GM18502 (cell line): ENCODE data around the gene GNAI2.
"Not testable (repeated sequence)": the region's sequence is repeated elsewhere in the genome, so short reads cannot be mapped to it uniquely, and the experiment has no call there.

ENCODE experiments used
- ATAC-seq: cut with Tn5 transposase; IDR thresholded peaks from one replicate; pipeline ENCODE4 v1.9.1; 2021; ENCODE audit warnings: mild to moderate bottlenecking; ENCODE audit not compliant: unreplicated experiment, poor library complexity

The GNAI2 gene

GRCh38 chr3:50260942-50261441 is 25.0 kb downstream of the GNAI2 start:
- ATAC-seq, result no peak

GRCh38 chr3:50261505-50261904 is 25.5 kb downstream of the GNAI2 start:
- no peak for ATAC-seq

DNA sequence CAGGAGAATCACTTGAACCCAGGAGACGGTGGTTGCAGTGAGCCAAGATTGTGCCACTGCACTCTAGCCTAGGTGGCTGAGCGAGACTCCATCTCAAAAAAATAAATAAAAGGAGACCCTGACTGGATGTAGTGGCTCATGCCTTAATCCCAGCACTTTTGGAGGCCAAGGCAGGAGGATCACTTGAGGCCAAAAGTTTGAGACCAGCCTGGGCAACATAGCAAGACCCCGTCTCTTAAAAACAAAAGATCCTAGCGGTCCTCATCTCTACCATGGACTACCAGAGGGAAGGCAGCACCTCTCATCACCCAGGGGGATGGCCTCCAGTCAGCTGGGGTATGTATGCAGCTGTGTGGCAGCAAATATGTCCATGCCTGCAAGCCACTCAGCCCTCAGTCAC is 26.2 kb downstream of the GNAI2 start:
- ATAC-seq, result not testable (repeated sequence)

- ATAC-seq, result no peak
Measured at GRCh38 chr3:50262778-50263177, 26.8 kb downstream of the GNAI2 start.

DNA sequence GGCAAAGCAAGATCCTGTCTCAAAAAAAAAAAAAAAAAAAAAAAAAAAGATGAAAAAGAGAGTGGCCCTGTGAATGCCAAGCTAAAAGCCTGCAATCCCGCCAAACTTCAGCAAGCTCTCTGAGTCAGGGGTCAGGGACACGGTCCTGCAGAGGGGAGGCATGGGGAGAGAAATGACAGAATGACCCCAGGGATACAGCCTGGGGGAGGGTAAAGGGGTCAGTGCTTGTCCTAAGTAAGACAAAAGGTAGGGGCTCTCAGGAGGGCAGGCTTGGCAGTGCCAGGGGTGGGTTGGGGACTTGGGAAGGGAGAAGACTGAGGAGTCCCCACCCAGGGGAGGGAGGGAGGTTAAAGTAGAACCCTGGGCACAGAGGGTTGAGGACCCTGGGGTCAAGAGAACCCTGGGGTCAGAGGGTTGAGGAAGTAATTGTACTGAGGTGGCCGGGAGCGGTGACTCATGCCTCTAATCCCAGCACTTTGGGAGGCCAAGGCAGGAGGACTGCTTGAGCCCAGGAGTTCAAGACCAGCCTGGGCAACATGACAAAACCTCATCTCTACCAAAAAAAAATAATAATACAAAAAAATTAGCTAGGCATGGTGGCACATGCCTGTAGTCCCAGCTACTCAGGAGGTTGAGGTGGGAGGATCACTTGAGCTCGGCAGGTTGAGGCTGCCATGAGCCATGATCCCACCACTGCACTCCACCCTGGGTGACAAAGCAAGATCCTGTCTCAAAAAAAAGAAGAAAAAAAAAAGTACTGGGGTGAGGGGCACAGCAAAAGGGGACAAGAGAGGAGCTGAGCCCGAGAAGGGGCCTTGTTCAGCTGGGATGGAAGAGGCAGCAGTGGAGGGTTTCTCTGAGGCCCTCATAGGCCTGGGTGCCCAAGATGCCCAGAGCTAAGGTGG is 27.7 kb downstream of the GNAI2 start:
- ATAC-seq, result no peak

- ATAC-seq, result no peak
Measured at GRCh38 chr3:50264383-50264963, 28.5 kb downstream of the GNAI2 start.

- no peak for ATAC-seq
Measured at GRCh38 chr3:50264964-50265485, 29.0 kb downstream of the GNAI2 start.

GRCh38 chr3:50265571-50265970 is 29.6 kb downstream of the GNAI2 start:
- no peak for ATAC-seq

GRCh38 chr3:50266017-50266416 is 30.0 kb downstream of the GNAI2 start:
- no peak for ATAC-seq

GRCh38 chr3:50266836-50267235 is 30.8 kb downstream of the GNAI2 start:
- ATAC-seq, result no peak

- ATAC-seq, result no peak
Measured at GRCh38 chr3:50267280-50267913, 31.4 kb downstream of the GNAI2 start.

GRCh38 chr3:50268276-50268675 is 32.3 kb downstream of the GNAI2 start:
- ATAC-seq, result no peak

DNA sequence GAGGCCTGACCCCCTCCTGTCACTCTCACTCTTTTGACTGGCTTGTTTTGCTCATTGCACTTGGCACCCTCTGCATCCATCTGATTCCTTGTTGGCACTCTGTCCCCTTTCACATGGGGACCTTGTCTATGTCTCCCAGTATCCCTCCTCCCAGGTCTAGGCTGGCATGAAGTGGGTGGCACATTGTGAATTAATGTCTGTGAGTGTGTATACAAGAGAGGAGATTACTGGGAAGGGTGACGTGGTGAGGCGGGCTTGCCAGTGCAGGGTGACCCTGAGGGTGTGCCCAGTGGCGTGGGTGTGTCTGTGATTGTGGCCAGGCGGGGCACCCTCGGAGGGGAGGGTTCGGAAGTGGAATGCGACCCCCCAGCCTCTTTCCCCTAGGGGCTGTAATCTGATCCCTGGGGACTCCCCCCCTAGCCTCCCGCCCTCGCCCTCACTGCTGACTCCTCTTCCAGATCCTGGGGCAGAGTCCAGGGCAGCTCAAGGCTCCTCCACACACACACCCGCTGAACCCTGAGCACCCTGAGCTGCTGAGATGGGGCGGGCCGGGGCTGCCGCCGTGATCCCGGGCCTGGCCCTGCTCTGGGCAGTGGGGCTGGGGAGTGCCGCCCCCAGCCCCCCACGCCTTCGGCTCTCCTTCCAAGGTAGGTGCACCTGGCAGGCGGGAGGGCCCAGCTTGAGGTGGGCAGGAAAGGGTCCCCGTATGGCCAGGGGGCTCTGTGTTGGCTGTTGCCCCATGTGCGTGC is 32.9 kb downstream of the GNAI2 start, which contains the start of gene SEMA3B:
Gene SEMA3B (plus strand): TSS at position 445 of the 749 bp plus-strand sequence. CDS start 94 bp downstream, at position 539.
- ATAC-seq, result no peak

DNA sequence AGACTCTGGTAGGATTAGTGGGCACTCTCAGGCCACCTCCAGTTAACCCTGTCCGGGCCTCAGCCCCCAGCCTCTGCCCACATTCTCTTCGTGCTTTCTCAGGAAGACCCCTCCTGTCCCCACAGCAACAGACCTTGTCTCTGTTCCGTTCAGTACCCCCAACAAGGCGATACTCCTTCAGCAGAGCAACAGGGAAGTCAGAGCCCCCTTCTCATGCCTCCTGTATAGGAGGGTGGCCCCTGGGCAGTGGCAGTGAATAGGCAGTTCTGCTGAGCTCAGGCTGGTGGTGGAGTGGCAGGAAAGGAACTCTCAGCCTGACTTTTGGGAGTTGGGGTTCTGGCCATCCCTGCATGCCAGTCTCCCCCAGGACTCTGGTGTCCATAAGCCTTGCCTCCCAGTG is 33.5 kb downstream of the GNAI2 start:
- ATAC-seq, result no peak

DNA sequence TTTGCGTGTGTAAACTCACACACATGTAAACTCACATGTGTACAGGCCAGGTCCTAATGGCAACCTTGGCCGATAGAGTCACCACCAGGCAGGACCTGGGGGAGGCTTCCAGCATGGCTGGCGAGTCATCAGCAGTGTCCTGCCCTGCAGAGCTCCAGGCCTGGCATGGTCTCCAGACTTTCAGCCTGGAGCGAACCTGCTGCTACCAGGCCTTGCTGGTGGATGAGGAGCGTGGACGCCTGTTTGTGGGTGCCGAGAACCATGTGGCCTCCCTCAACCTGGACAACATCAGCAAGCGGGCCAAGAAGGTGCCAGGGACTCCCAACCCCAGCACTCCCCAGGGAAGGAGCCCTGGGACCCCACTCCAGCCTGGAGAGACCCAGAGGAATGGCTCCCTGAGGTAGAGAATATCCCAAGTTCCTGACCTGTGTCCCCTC is 34.0 kb downstream of the GNAI2 start:
- ATAC-seq, result no peak

GRCh38 chr3:50270422-50271224 is 34.6 kb downstream of the GNAI2 start:
- ATAC-seq, result no peak

DNA sequence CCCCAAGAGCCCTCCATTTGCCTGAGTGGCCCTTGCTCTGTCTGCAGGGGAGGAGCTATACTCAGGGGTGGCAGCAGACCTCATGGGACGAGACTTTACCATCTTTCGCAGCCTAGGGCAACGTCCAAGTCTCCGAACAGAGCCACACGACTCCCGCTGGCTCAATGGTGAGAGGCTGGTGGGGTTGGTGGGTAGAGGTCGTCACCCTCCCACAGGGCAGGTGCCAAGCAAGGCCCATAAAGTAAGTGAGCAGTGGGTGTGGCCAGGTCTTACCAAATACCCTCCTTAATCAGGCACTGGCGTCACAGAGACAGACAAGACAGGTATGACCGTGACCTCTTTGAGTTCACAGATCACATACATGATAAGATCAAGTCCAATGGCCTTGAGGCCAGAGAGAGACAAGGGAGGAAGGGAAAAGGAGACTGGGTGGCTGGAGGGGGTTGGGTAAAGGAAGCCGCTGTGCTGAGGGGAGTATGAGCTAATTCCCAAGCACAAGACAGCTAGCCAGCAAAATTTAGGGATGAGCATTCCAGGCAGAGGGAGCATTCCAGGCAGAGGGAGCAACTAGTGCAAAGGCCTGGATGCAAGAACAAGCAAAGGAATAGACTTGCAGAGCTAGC is 35.4 kb downstream of the GNAI2 start:
- no peak for ATAC-seq

DNA sequence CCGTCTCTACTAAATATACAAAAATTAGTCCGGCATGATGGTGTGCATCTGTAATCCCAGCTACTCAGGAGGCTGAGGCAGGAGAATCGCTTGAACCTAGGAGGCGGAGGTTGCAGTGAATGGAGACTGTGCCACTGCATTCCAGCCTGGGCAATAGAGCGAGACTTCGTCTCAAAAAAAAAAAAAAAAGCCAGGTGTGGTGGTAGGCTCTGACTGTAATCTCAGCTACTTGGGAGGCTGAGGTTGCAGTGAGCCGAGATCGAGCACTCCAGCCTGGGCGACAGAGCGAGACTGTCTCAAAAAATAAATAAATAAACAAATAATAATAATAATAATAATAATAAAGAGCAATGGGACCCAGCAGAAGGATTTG is 36.5 kb downstream of the GNAI2 start:
- ATAC-seq, result not testable (repeated sequence)
